8988T (cell line): ENCODE results near the gene CNTNAP5.

Experiments
- DNase-seq: peaks from one replicate; pipeline ENCODE4 v3.0.0; 2011

The CNTNAP5 gene

GRCh38 chr2:124065636-124066035, 40.5 kb downstream of the CNTNAP5 start:
- no peak for DNase-seq

GRCh38 chr2:124066776-124067175, 41.7 kb downstream of the CNTNAP5 start:
- DNase-seq, result no peak

- DNase-seq, result no peak
These were observed 54.0 kb downstream of the CNTNAP5 start for GRCh38 chr2:124079045-124079444.

- DNase-seq, result no peak
These were observed 55.4 kb downstream of the CNTNAP5 start for GRCh38 chr2:124080281-124081153.

GRCh38 chr2:124081154-124081716, 56.1 kb downstream of the CNTNAP5 start:
- no peak for DNase-seq

- DNase-seq, result no peak
These were observed 63.5 kb downstream of the CNTNAP5 start for GRCh38 chr2:124088616-124089015.

GRCh38 chr2:124091721-124092120, 66.6 kb downstream of the CNTNAP5 start:
- no peak for DNase-seq

- DNase-seq, result no peak
These were observed 67.6 kb downstream of the CNTNAP5 start for GRCh38 chr2:124092651-124093050.

- no peak for DNase-seq
These were observed 79.8 kb downstream of the CNTNAP5 start for GRCh38 chr2:124104914-124105313.

GRCh38 chr2:124112206-124112605, 87.1 kb downstream of the CNTNAP5 start:
- no peak for DNase-seq

GRCh38 chr2:124112966-124113365, 87.9 kb downstream of the CNTNAP5 start:
- DNase-seq, result no peak

GRCh38 chr2:124120246-124120645, 95.2 kb downstream of the CNTNAP5 start:
- no peak for DNase-seq

- no peak for DNase-seq
These were observed 96.0 kb downstream of the CNTNAP5 start for GRCh38 chr2:124121106-124121505.

GRCh38 chr2:124121760-124122275, 96.7 kb downstream of the CNTNAP5 start:
- no peak for DNase-seq

- DNase-seq, result no peak
These were observed 97.3 kb downstream of the CNTNAP5 start for GRCh38 chr2:124122340-124122739.

GRCh38 chr2:124131276-124131675, 106.2 kb downstream of the CNTNAP5 start:
- no peak for DNase-seq

GRCh38 chr2:124136110-124136509, 111.0 kb downstream of the CNTNAP5 start:
- DNase-seq, result no peak

GRCh38 chr2:124138076-124138475, 113.0 kb downstream of the CNTNAP5 start:
- DNase-seq, result no peak

- no peak for DNase-seq
These were observed 120.9 kb downstream of the CNTNAP5 start for GRCh38 chr2:124145982-124146381.

- no peak for DNase-seq
These were observed 122.5 kb downstream of the CNTNAP5 start for GRCh38 chr2:124147552-124147951.

- no peak for DNase-seq
These were observed 124.5 kb downstream of the CNTNAP5 start for GRCh38 chr2:124149571-124149970.

- DNase-seq, result no peak
These were observed 126.6 kb downstream of the CNTNAP5 start for GRCh38 chr2:124151691-124152090.

- no peak for DNase-seq
These were observed 128.6 kb downstream of the CNTNAP5 start for GRCh38 chr2:124153713-124154112.

GRCh38 chr2:124159166-124159565, 134.1 kb downstream of the CNTNAP5 start:
- DNase-seq, result no peak
